NT2/D1 (cell line): ENCODE data around the gene ACAP1.
A peak's percentile ranks its signal among the peaks of the same experiment; 100 is the strongest.

Experiments
- DNase-seq: peaks from one replicate; pipeline ENCODE4 v3.0.0-alpha.2; 2011; ENCODE audit warnings: low read depth, low spot score
- H3K27me3 ChIP-seq: 2 replicates; pipeline ENCODE4 v1.6.0; 2011; ENCODE audit warnings: mild to moderate bottlenecking; ENCODE audit not compliant: insufficient read length, insufficient read depth
- H3K36me3 ChIP-seq: 2 replicates; pipeline ENCODE4 v1.6.1; 2011; ENCODE audit warnings: mild to moderate bottlenecking, low read length, mixed read lengths; ENCODE audit not compliant: insufficient read depth, insufficient read length
- H3K4me1 ChIP-seq: 2 replicates; pipeline ENCODE4 v1.5.1; 2011; ENCODE audit not compliant: insufficient read depth, insufficient read length
- H3K4me3 ChIP-seq: 2 replicates; pipeline ENCODE4 v1.5.1; 2011; ENCODE audit warnings: low read depth; ENCODE audit not compliant: insufficient read length
- H3K9ac ChIP-seq: 2 replicates; pipeline ENCODE4 v1.6.0; 2011; ENCODE audit warnings: low read depth; ENCODE audit not compliant: insufficient read length
- H3K9me3 ChIP-seq: 2 replicates; pipeline ENCODE4 v1.5.1; 2011; ENCODE audit warnings: mild to moderate bottlenecking, low read length; ENCODE audit not compliant: insufficient read depth
- SUZ12 ChIP-seq: IDR thresholded peaks from 2 replicates; pipeline ENCODE4 v1.6.1; 2011; ENCODE audit not compliant: insufficient read length, insufficient read depth; ENCODE audit errors: extremely low read depth
- YY1 ChIP-seq: IDR thresholded peaks from 2 replicates; pipeline ENCODE4 v1.6.1; 2011; ENCODE audit not compliant: insufficient read length, insufficient read depth
- ZNF274 ChIP-seq: IDR thresholded peaks from 2 replicates; pipeline ENCODE4 v1.6.1; 2011; ENCODE audit warnings: mild to moderate bottlenecking, low read depth, low read length

ACAP1 gene

GRCh38 chr17:7313088-7313889 lies 23.0 kb upstream of the ACAP1 start:
- no peak overlapping the region for H3K4me3 ChIP-seq
- H3K9me3 ChIP-seq = no peaks in the 10 kb centered on the region
- H3K9ac ChIP-seq = peak overlapping the region; percentile 21
- TF ChIP-seq ZNF274 (no peak), SUZ12 (no peak), YY1 (no peak)
- no peaks in the 10 kb centered on the region for H3K27me3 ChIP-seq
- peaks cover 79% of the 10 kb centered on the region for H3K36me3 ChIP-seq
- H3K4me1 ChIP-seq = peaks cover 10% of the 10 kb centered on the region
- DNase-seq = no peak

- peak overlapping the region; percentile 87 for H3K9ac ChIP-seq
- peak overlapping the region; percentile 66 for H3K4me3 ChIP-seq
- no peaks in the 10 kb centered on the region for H3K27me3 ChIP-seq
- H3K4me1 ChIP-seq = peaks cover 10% of the 10 kb centered on the region
- no peaks in the 10 kb centered on the region for H3K9me3 ChIP-seq
- peaks cover 80% of the 10 kb centered on the region for H3K36me3 ChIP-seq
- no peak for DNase-seq
- TF ChIP-seq SUZ12 (no peak), ZNF274 (no peak), YY1 (no peak)
Observed at GRCh38 chr17:7313890-7314718, 22.2 kb upstream of the ACAP1 start.

GRCh38 chr17:7314719-7315569 lies 21.4 kb upstream of the ACAP1 start, which contains the start of gene GPS2:
TSS of gene GPS2 (minus strand) at chr17:7315360. CDS start at chr17:7315052, 308 bp downstream.
- no peaks in the 10 kb centered on the region for H3K27me3 ChIP-seq
- DNase-seq = peak; percentile 77
- H3K36me3 ChIP-seq = peaks cover 71% of the 10 kb centered on the region
- TF ChIP-seq SUZ12 = no peak
- no peak for TF ChIP-seq ZNF274
- TF ChIP-seq YY1 = no peak
- H3K9me3 ChIP-seq = no peaks in the 10 kb centered on the region
- H3K4me1 ChIP-seq = peaks cover 6% of the 10 kb centered on the region
- peak within 1 kb of the TSS; percentile 87 for H3K9ac ChIP-seq
- H3K4me3 ChIP-seq = peak within 1 kb of the TSS; percentile 66

- TF ChIP-seq YY1 = no peak
- no peak for TF ChIP-seq ZNF274
- no peak for TF ChIP-seq SUZ12
- H3K4me1 ChIP-seq = peaks cover 6% of the 10 kb centered on the region
- H3K9me3 ChIP-seq = no peaks in the 10 kb centered on the region
- DNase-seq = no peak
- peak overlapping the region; percentile 66 for H3K4me3 ChIP-seq
- H3K9ac ChIP-seq = peak overlapping the region; percentile 87
- H3K27me3 ChIP-seq = no peaks in the 10 kb centered on the region
- peaks cover 68% of the 10 kb centered on the region for H3K36me3 ChIP-seq
Observed at GRCh38 chr17:7315570-7316235, 20.6 kb upstream of the ACAP1 start.

- H3K9ac ChIP-seq = no peak overlapping the region
Observed at GRCh38 chr17:7317161-7317803, 19.0 kb upstream of the ACAP1 start.

DNA sequence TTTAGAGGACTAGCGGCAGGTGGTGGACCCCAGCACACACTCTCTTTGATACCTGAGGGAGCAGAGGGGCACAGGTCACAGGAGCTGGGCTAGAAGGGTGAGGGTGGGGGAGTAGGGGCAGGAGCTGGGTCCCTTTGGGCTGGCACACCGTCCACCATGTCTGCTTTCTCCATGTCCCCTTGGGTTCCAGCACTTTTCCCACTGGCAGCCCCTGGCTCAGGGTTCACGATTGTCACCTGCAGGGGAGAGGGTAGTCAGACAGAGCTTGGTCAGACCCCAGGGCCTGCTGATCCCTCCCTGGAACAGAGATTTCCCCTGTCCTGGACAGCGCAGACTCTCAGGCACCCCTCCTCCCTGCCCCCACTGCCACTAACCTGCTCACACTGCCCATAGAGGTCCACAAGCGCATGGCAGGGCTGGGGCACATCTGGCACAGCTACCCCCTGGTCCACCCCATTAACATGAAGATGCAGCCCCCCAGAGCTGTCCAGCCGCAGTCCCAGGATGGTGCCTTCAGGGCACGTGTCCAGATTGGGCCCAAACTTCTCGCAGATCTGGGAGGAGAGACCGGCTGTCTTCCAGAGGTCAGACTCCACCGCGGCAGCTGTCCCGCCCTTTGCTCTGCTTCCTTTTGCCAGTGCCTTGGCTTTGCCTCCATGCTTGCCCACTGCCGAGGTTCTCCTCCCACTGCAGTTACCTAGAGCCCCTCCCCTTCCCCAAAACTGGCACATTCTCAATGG lies 18.0 kb upstream of the ACAP1 start:
- no peak overlapping the region for H3K9ac ChIP-seq
- no peak overlapping the region for H3K4me3 ChIP-seq
- DNase-seq = no peak
- no peak for TF ChIP-seq ZNF274
- TF ChIP-seq YY1 = no peak
- no peak for TF ChIP-seq SUZ12
- H3K4me1 ChIP-seq = peaks cover under 1% of the 10 kb centered on the region
- no peaks in the 10 kb centered on the region for H3K9me3 ChIP-seq
- H3K27me3 ChIP-seq = no peaks in the 10 kb centered on the region
- peaks cover 71% of the 10 kb centered on the region for H3K36me3 ChIP-seq

More at GRCh38 chr17:7317161-7317803, 19.0 kb upstream of the ACAP1 start:
- Histone ChIP-seq H3K4me1 (peaks cover 6% of the 10 kb centered on the region), H3K4me3 (no peak overlapping the region), H3K27me3 (no peaks in the 10 kb centered on the region), H3K9me3 (no peaks in the 10 kb centered on the region), H3K36me3 (peaks cover 71% of the 10 kb centered on the region)
- TF ChIP-seq YY1 (no peak), SUZ12 (no peak), ZNF274 (no peak)
- no peak for DNase-seq
